ENCODE results near the gene QTRT2. TPM values are rescaled to one million over a fixed set of nuclear protein-coding genes. Genes with fewer than 3 reads are reported as not detected.

QTRT2 gene
- total and polyA plus RNA-seq, 2 donors from 2014 or later = 4.7 to 26.1 TPM

DNA sequence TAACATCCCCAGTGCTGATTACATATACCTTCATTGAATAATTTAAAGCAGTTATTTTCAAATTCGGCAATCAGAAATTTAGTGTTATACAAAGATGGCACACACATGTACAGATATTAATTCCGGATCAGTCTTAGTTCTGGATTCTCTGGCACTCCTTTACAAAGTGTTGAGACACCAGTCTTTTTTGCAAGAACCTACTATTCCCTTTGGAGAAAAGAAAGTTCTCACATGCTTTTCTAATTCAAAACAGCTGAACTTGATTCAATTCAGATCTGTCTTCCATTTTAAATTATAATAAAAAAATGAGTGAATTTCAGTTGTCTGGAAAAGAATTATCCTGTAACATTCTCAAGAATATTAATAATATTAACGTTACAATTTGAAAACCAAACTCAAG, 20.6 kb upstream of the QTRT2 start:
- H3K27ac ChIP-seq (ENCODE audit: low read depth in 2 of 2, low read length in 2 of 2) = no peak overlapping the region
- intact Hi-C loops (cut with DNase I) = no loop called here
- FAIRE-seq (no peak), DNase-seq (no peak)
- TF ChIP-seq, protein P1, sequence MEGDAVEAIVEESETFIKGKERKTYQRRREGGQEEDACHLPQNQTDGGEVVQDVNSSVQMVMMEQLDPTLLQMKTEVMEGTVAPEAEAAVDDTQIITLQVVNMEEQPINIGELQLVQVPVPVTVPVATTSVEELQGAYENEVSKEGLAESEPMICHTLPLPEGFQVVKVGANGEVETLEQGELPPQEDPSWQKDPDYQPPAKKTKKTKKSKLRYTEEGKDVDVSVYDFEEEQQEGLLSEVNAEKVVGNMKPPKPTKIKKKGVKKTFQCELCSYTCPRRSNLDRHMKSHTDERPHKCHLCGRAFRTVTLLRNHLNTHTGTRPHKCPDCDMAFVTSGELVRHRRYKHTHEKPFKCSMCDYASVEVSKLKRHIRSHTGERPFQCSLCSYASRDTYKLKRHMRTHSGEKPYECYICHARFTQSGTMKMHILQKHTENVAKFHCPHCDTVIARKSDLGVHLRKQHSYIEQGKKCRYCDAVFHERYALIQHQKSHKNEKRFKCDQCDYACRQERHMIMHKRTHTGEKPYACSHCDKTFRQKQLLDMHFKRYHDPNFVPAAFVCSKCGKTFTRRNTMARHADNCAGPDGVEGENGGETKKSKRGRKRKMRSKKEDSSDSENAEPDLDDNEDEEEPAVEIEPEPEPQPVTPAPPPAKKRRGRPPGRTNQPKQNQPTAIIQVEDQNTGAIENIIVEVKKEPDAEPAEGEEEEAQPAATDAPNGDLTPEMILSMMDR (IDR thresholded peaks at IDR 0.05; ENCODE audit: borderline replicate concordance, extremely low read depth, insufficient read depth) = no peak
- no peak overlapping the region for H3K9ac ChIP-seq (ENCODE audit: low read length in 3 of 3)
- no peaks in the 10 kb centered on the region for H3K4me1 ChIP-seq (ENCODE audit: control insufficient read depth in 2 of 3, insufficient read depth in 2 of 3, low read depth in 1 of 3, low read length in 3 of 3)
- H3K27me3 ChIP-seq (ENCODE audit: control insufficient read depth, insufficient read depth, low read length) = no peaks in the 10 kb centered on the region
- H3K9me3 ChIP-seq (ENCODE audit: control insufficient read depth in 2 of 3, insufficient read depth in 1 of 3, low read length in 3 of 3) = no peaks in the 10 kb centered on the region
- H3K36me3 ChIP-seq (ENCODE audit: control insufficient read depth in 2 of 3, insufficient read depth in 3 of 3, low read length in 3 of 3) = peaks cover 3 to 30% (median 10%) of the 10 kb centered on the region in 3 donors
- H3K4me3 ChIP-seq (ENCODE audit: low read length in 3 of 3) = no peak overlapping the region

DNA sequence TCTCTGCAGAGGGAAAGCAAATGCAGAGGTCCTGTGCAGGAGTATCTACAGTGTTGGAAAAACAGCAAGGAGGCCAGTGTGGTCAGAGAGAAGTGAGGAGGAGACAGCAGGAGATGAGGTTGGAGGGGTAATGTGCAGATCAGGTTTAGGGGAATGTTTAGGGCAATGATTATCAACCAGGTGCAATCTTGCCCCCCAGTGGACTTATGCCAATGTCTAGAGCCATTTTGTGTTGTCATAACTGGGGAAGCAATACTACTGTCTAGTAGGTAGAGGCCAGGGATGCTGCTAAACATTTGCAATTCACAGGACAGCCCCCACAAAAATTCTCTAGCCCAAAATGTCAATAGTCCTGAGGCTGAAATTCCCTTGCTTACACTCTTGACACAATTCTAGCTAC, 13.3 kb upstream of the QTRT2 start:
- TF ChIP-seq, protein P1 (IDR thresholded peaks at IDR 0.05; ENCODE audit: borderline replicate concordance, extremely low read depth, insufficient read depth) = no peak
- Histone ChIP-seq H3K9me3 (ENCODE audit: control insufficient read depth in 2 of 3, insufficient read depth in 1 of 3, low read length in 3 of 3) (no peaks in the 10 kb centered on the region), H3K9ac (ENCODE audit: low read length in 3 of 3) (no peak overlapping the region), H3K36me3 (ENCODE audit: control insufficient read depth in 2 of 3, insufficient read depth in 3 of 3, low read length in 3 of 3) (peaks cover 0 to 5% (median 3%) of the 10 kb centered on the region in 3 donors), H3K27ac (ENCODE audit: low read depth in 2 of 2, low read length in 2 of 2) (no peak overlapping the region), H3K27me3 (ENCODE audit: control insufficient read depth, insufficient read depth, low read length) (no peaks in the 10 kb centered on the region), H3K4me1 (ENCODE audit: control insufficient read depth in 2 of 3, insufficient read depth in 2 of 3, low read depth in 1 of 3, low read length in 3 of 3) (no peaks in the 10 kb centered on the region), H3K4me3 (ENCODE audit: low read length in 3 of 3) (no peak overlapping the region)
- intact Hi-C loops (cut with DNase I) = no loop called here
- DNase-seq = no peak
- FAIRE-seq = no peak

- TF ChIP-seq, protein P1 (IDR thresholded peaks at IDR 0.05; ENCODE audit: borderline replicate concordance, extremely low read depth, insufficient read depth) = no peak
- DNase-seq = no peak
- no peak overlapping the region for H3K4me3 ChIP-seq (ENCODE audit: low read length in 3 of 3)
- no peak overlapping the region for H3K27ac ChIP-seq (ENCODE audit: low read depth in 2 of 2, low read length in 2 of 2)
- intact Hi-C loops (cut with DNase I) = no loop called here
- FAIRE-seq = no peak
- H3K4me1 ChIP-seq (ENCODE audit: control insufficient read depth in 2 of 3, insufficient read depth in 2 of 3, low read depth in 1 of 3, low read length in 3 of 3) = peaks cover 0 to 3% (median 0%) of the 10 kb centered on the region in 3 donors
- H3K27me3 ChIP-seq (ENCODE audit: control insufficient read depth, insufficient read depth, low read length) = no peaks in the 10 kb centered on the region
- H3K9ac ChIP-seq (ENCODE audit: low read length in 3 of 3) = no peak overlapping the region
- no peaks in the 10 kb centered on the region for H3K36me3 ChIP-seq (ENCODE audit: control insufficient read depth in 2 of 3, insufficient read depth in 3 of 3, low read length in 3 of 3)
- no peaks in the 10 kb centered on the region for H3K9me3 ChIP-seq (ENCODE audit: control insufficient read depth in 2 of 3, insufficient read depth in 1 of 3, low read length in 3 of 3)
Observed at GRCh38 chr3:114052216-114052615, 4.3 kb upstream of the QTRT2 start.

DNA sequence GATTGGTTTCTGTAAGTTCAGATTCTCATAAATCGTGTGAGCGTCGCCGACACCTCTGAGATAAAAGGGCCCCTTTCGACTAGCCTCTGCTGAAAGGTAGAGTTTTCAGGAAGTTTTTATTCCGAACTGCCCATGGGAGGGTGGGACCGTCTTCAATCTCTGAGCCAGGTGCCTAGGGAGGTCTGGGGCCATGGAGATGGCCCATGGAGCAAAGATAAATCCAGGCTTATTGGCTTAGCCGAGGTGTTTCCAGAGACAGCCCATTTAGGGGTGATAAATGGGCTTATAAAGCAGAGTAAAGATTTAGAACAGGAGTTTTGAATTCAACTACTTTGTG, 442 bp downstream of the QTRT2 start:
- H3K4me1 ChIP-seq (ENCODE audit: control insufficient read depth in 2 of 3, insufficient read depth in 2 of 3, low read depth in 1 of 3, low read length in 3 of 3) = peaks cover 0 to 7% (median 0%) of the 10 kb centered on the region in 3 donors
- intact Hi-C loops (cut with DNase I) = no loop called here
- no peaks in the 10 kb centered on the region for H3K36me3 ChIP-seq (ENCODE audit: control insufficient read depth in 2 of 3, insufficient read depth in 3 of 3, low read length in 3 of 3)
- FAIRE-seq (no peak), DNase-seq (no peak)
- peak overlapping the region; percentile 92 to 99 (median 98) for H3K4me3 ChIP-seq (ENCODE audit: low read length in 3 of 3)
- H3K27me3 ChIP-seq (ENCODE audit: control insufficient read depth, insufficient read depth, low read length) = no peaks in the 10 kb centered on the region
- H3K9ac ChIP-seq (ENCODE audit: low read length in 3 of 3) = peak overlapping the region; percentile 30 to 97 (median 68)
- TF ChIP-seq, protein P1 (IDR thresholded peaks at IDR 0.05; ENCODE audit: borderline replicate concordance, extremely low read depth, insufficient read depth) = no peak
- H3K27ac ChIP-seq (ENCODE audit: low read depth in 2 of 2, low read length in 2 of 2) = peak overlapping the region; percentile 1 to 77
- H3K9me3 ChIP-seq (ENCODE audit: control insufficient read depth in 2 of 3, insufficient read depth in 1 of 3, low read length in 3 of 3) = no peaks in the 10 kb centered on the region
